Esophagus muscularis mucosa (tissue), 4 donors: ENCODE results near the gene RAB41. TPM values are rescaled to one million over a fixed set of nuclear protein-coding genes. Genes with fewer than 3 reads are reported as not detected.

ENCODE experiments used
- DNase-seq: peaks from one replicate; pipeline ENCODE4 v3.0.0-alpha.2; 2017; ENCODE audit errors: extremely low spot score
- H3K27ac ChIP-seq, 4 donors: fragments of 200-600 bp; sonication (generic); replicated peaks in 1 of 4; 1 replicate in 3 of 4; 2 replicates in 1 of 4; pipeline ENCODE4 v1.5.1; 2016 to 2019; ENCODE audit warnings: mild to moderate bottlenecking in 1 of 4
- H3K27me3 ChIP-seq, 4 donors: fragments of 200-600 bp; sonication (generic); one replicate each; pipeline versions ENCODE4 v1.5.1 to v1.6.0; 2016 to 2019
- H3K36me3 ChIP-seq, 4 donors: fragments of 200-600 bp; sonication (generic); one replicate each; pipeline ENCODE4 v1.5.1; 2016 to 2019
- H3K4me1 ChIP-seq, 4 donors: fragments of 200-600 bp; sonication (generic); one replicate each; pipeline ENCODE4 v1.5.1; 2016 to 2019
- H3K4me3 ChIP-seq, 4 donors: fragments of 200-600 bp; sonication (generic); 1 replicate in 2 of 4; 2 replicates in 2 of 4; pipeline ENCODE4 v1.5.1; 2016 to 2019; ENCODE audit warnings: mild to moderate bottlenecking in 4 of 4, moderate library complexity in 1 of 4
- H3K9me3 ChIP-seq, 4 donors: fragments of 200-600 bp; sonication (generic); 1 replicate in 3 of 4; 2 replicates in 1 of 4; pipeline ENCODE4 v1.5.1; 2016 to 2019
- CTCF ChIP-seq, 3 experiments: fragments of 200-600 bp in 2 of 3; fragments of 450-650 bp in 1 of 3; sonication (generic) in 2 of 3; IDR thresholded peaks; one replicate each; pipeline ENCODE4 v1.5.1; 2017 to 2019; ENCODE audit warnings: antibody characterized with exemption in 3 of 3, mild to moderate bottlenecking in 2 of 3, moderate library complexity in 1 of 3
- EP300 ChIP-seq: sonication (generic); formaldehyde crosslinking; IDR thresholded peaks from one replicate; pipeline ENCODE4 v1.6.1; 2017; ENCODE audit warnings: antibody characterized with exemption
- POLR2A ChIP-seq: fragments of 450-650 bp; IDR thresholded peaks from one replicate; pipeline ENCODE4 v1.6.1; 2017; ENCODE audit warnings: antibody characterized with exemption, moderate library complexity, mild to moderate bottlenecking, low read depth
- POLR2AphosphoS5 ChIP-seq, 2 donors: sonication (generic); formaldehyde crosslinking; IDR thresholded peaks; one replicate each; pipeline ENCODE4 v1.6.1; 2017; ENCODE audit warnings: antibody characterized with exemption in 2 of 2
- WGBS: methylation state at CpG from one replicate; pipeline ENCODE4 v1.1.5; 2018; 5-methylcytosine and 5-hydroxymethylcytosine counted together
- intact Hi-C: fragments of 100-400 bp; cut with DNase I; formaldehyde crosslinking; loops from one replicate; pipeline ENCODE4 v1.15.1; 2023
- total RNA-seq, 4 donors: library from RNA; depleted of rRNA; stranded (reverse); fragments of >200 nt; gene quantifications; one replicate each; pipeline versions ENCODE4 v1.1.0 to v1.2.1, GENCODE V29; 2016

The RAB41 gene
- total RNA-seq, 4 donors from 2014 or later = not detected

GRCh38 chrX:70280573-70280972, 1.4 kb upstream of the RAB41 start:
- Histone ChIP-seq H3K9me3 (no peaks in the 10 kb centered on the region), H3K27ac (no peak overlapping the region), H3K36me3 (peaks cover 0 to 22% (median 0%) of the 10 kb centered on the region in 4 donors), H3K4me3 (no peak overlapping the region), H3K4me1 (no peaks in the 10 kb centered on the region), H3K27me3 (no peaks in the 10 kb centered on the region)
- no peak for DNase-seq
- 60% methylated on average over 3 of the region's 3 CpGs for WGBS
- TF ChIP-seq POLR2A (no peak), POLR2AphosphoS5 (IDR thresholded peaks at IDR 0.05) (no peak), EP300 (no peak), CTCF (IDR thresholded peaks at IDR 0.05) (no peak)
- intact Hi-C loops = no loop called here

GRCh38 chrX:70289168-70289792, 7.3 kb downstream of the RAB41 start:
- TF ChIP-seq EP300 (no peak), POLR2AphosphoS5 (IDR thresholded peaks at IDR 0.05) (no peak), CTCF (IDR thresholded peaks at IDR 0.05) (no peak), POLR2A (no peak)
- Histone ChIP-seq H3K27ac (peak overlapping the region; percentile 58 to 80 (median 73)), H3K4me1 (peaks cover 8 to 15% (median 12%) of the 10 kb centered on the region in 4 donors), H3K36me3 (peaks cover 0 to 39% (median 17%) of the 10 kb centered on the region in 4 donors), H3K9me3 (no peaks in the 10 kb centered on the region), H3K4me3 (peak overlapping the region; percentile 53 to 63 (median 56)), H3K27me3 (no peaks in the 10 kb centered on the region)
- WGBS = 50% methylated on average over 11 of the region's 11 CpGs
- no peak for DNase-seq
- intact Hi-C loops = no loop called here

- TF ChIP-seq EP300 (no peak), POLR2AphosphoS5 (IDR thresholded peaks at IDR 0.05) (peak; percentile 32 to 66)
- no peaks in the 10 kb centered on the region for H3K9me3 ChIP-seq
- peaks cover 8 to 15% (median 12%) of the 10 kb centered on the region in 4 donors for H3K4me1 ChIP-seq
- H3K27ac ChIP-seq = peak within 1 kb of the TSS; percentile 58 to 80 (median 73)
- intact Hi-C loops = loop anchor here (10.0 kb wide), 1 partner anchor 145 kb away; no protein-coding TSS in a partner anchor
- 31% methylated on average over 44 of the region's 62 CpGs for WGBS
- H3K36me3 ChIP-seq = peaks cover 0 to 31% (median 17%) of the 10 kb centered on the region in 4 donors
- H3K4me3 ChIP-seq = peak within 1 kb of the TSS; percentile 53 to 63 (median 56)
- DNase-seq = peak; percentile 92
- H3K27me3 ChIP-seq = no peaks in the 10 kb centered on the region
These were observed 8.1 kb downstream of the RAB41 start, which contains the start of the genes KIF4A and PDZD11 for GRCh38 chrX:70289793-70290770. Gene KIF4A, plus strand, starts transcription at chrX:70290104. Its CDS starts 355 bp downstream, at chrX:70290459. Gene PDZD11, minus strand, starts transcription at chrX:70289927. Its CDS starts 586 bp downstream, at chrX:70289341.

GRCh38 chrX:70292788-70293187, 10.8 kb downstream of the RAB41 start:
- H3K27me3 ChIP-seq = no peaks in the 10 kb centered on the region
- H3K4me3 ChIP-seq = no peak overlapping the region
- peaks cover 0 to 5% (median under 1%) of the 10 kb centered on the region in 4 donors for H3K36me3 ChIP-seq
- TF ChIP-seq EP300 = no peak
- no peak overlapping the region for H3K27ac ChIP-seq
- H3K9me3 ChIP-seq = no peaks in the 10 kb centered on the region
- no peak for DNase-seq
- intact Hi-C loops = loop anchor here (10.0 kb wide), 1 partner anchor 142 kb away; no protein-coding TSS in a partner anchor
- 0% methylated on average over 1 of the region's 1 CpG for WGBS
- peaks cover 8 to 15% (median 12%) of the 10 kb centered on the region in 4 donors for H3K4me1 ChIP-seq

GRCh38 chrX:70293621-70294020, 11.6 kb downstream of the RAB41 start:
- TF ChIP-seq POLR2A = no peak
- no peak for TF ChIP-seq POLR2AphosphoS5 (IDR thresholded peaks at IDR 0.05)
- TF ChIP-seq CTCF (IDR thresholded peaks at IDR 0.05) = no peak
- H3K27ac ChIP-seq = no peak overlapping the region
- H3K4me3 ChIP-seq = no peak overlapping the region
- peaks cover 8 to 15% (median 12%) of the 10 kb centered on the region in 4 donors for H3K4me1 ChIP-seq
- H3K9me3 ChIP-seq = no peaks in the 10 kb centered on the region
- no peak for DNase-seq
- WGBS = 74% methylated on average over 5 of the region's 5 CpGs
- H3K36me3 ChIP-seq = no peaks in the 10 kb centered on the region
- no peaks in the 10 kb centered on the region for H3K27me3 ChIP-seq
- intact Hi-C loops = loop anchor here (10.0 kb wide), 1 partner anchor 141 kb away; no protein-coding TSS in a partner anchor
